GM19035 (cell line): ENCODE measurements around the gene ARHGAP45.
A peak's percentile ranks its signal among the peaks of the same experiment; 100 is the strongest.

ENCODE experiments used
- ATAC-seq: cut with Tn5 transposase; IDR thresholded peaks from one replicate; pipeline ENCODE4 v1.9.1; 2021; ENCODE audit not compliant: unreplicated experiment

ARHGAP45 gene

DNA sequence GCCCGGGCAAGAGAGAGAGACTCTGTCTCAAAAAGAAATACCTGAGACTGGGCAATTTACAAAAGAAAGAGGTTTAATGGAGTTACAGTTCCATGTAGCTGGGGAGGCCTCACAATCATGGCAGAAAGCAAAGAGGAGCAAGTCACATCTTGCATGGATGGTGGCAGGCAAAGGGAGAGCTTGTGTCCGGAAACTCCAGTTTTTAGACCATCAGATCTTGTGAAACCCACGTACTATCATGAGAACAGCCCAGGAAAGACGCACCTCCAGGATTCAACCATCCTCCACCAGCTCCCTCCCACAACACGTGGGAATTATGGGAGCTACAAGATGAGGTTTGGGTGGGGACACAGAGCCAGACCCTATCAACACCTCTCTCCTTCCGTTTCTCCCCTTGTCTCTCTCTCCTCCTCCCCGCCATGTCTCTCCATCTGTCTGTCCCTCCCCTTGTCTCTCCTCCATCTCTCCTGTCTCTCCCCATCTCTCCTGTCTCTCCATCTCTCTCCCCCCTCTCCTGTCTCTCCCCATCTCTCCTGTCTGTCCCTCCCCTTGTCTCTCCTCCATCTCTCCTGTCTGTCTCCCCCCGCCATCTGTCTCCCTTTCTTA lies 18.2 kb downstream of the ARHGAP45 start:
- no peak for ATAC-seq

GRCh38 chr19:1085676-1086442 lies 18.9 kb downstream of the ARHGAP45 start:
- ATAC-seq = no peak

DNA sequence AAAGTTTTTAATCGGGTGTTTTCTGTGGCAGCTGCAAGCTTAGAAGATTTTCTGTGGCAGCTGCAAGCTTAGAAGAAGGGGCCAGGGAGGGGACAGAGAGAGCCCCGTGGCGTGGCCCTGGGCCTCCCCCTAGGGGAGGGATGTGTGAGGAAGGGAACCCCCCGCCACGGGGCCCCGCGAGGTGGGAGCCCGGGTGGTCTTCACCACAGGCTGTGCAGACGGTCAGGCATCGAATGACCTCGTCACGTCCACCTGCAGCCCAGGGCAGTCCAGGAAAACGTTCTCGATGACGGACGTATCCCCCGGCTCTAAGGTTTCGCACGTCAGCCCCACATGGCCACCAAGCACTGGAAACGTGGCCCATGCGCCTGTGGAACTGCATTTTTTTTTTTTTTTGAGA lies 19.6 kb downstream of the ARHGAP45 start:
- ATAC-seq = no peak

- no peak for ATAC-seq
Observed at GRCh38 chr19:1087813-1088415, 20.9 kb downstream of the ARHGAP45 start.

DNA sequence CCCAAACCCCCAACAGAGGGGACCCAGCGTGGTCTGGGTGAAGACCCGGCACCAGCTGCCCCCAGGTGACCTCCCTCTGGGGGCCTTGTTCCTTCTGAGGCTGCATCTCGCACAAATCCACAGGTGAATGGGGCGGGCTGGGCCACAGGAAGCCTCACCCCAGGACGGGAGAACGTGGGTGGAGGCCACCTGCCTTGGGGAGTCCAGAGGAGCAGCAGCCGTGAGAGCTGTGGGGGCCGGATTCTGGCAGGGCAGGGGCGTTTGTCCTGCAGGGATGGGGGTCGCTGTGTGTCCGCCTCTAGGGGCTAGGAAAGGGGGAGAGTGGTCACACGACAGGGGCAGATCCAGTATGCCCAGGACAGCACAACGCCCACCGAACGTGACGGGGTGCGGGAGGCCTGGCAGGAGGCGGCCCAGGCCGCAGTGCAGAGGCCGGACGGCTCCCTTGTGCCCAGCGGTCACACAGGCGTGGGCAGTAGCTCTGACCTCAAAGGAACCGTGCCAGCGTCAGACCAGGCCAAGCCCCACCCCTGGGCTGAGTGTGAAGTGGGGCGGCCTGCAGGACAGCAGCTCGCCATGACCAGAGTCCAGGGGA lies 21.5 kb downstream of the ARHGAP45 start:
- ATAC-seq = no peak

DNA sequence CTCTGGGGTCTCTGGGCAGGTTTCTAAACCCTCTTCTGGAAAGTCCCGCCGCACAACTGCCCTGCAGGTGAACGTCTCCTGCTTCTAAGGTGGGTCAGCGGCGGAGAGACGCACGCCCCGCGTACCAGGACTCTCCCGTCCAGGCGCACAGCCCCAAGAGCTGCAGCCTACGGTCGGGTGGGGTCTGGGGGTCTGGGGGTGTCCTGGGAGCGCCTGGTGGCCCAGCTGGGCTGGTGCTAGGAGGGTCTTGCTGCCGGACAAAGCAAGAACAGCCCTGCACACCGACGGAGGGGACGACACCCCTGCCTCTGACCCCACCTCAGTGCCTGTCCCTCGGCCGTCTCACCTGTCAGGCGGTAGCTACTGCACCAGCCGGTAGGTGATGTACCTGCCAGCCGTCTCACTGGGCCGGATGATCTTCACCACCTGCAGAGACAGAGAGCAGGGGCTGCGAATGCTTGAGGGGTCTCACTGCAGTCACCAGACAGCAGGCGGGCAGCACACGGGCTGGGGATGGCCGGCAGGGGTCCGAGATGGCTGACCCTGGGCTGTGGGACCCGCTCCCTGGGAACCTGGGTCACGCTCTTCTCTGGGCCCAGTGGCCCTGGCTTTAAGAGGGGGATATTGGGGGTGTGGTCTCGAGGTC lies 22.3 kb downstream of the ARHGAP45 start:
- ATAC-seq = no peak

DNA sequence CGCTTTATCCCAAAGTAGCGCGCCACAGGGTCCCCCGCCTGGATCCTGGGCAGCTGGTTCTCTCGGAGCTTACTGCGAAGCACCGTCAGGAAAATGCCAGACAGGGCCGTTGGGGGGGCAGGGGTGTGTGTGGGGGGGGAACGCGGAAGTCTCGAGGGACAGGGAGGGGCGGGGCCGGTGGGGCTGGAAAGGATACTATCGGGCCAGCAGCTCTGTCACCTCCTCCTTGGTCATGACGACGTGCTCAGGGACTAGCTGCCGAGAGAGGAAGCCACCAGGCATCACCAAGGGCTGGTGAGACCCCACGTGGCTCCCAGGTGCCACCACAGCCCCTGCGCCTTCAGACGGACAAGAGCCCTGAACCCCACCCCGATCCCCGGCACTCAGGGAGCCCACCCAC lies 22.9 kb downstream of the ARHGAP45 start:
- no peak for ATAC-seq

DNA sequence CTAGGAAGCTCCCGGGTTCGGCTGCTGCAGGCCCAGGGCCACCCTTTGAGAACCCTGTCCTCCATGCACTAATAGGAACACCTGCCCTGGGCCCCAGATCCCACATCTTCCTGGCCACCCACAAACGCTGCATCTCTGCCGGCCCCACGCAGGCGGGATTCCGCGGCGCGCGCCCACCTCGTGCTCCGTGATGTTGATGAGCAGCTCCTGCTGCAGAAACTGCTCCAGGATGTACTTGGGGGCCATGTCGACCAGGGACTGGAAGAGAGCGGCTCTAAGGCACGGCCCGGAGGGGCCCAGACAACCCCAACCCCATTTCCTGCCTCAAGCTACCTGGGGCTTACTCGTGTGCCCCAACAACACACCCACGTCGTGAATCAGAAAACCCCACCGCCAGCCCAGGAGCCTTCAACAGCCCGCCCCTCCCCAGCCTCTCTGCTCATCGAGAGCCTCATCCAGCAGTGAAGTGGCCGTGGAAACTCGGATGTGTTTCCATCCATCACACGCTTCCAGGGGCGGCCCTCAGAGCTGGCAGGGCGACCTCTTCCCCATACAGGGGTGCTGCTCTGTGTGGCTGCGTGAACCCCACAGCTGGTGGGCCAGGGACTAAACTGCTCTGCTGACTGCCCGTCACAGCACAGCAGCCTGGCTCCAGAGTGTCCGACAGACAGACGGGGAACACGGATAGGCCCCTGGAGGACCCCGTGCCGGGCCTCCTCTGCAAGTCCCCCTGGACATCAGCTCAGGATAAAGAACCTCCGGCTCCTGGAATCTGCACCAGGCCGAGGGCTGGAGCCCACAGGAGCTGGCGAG lies 24.0 kb downstream of the ARHGAP45 start:
- ATAC-seq = no peak

GRCh38 chr19:1091544-1092175 lies 24.7 kb downstream of the ARHGAP45 start:
- ATAC-seq = no peak

- ATAC-seq = no peak
Observed at GRCh38 chr19:1093330-1093729, 26.4 kb downstream of the ARHGAP45 start.

- ATAC-seq = no peak
Observed at GRCh38 chr19:1093811-1094553, 27.0 kb downstream of the ARHGAP45 start.

DNA sequence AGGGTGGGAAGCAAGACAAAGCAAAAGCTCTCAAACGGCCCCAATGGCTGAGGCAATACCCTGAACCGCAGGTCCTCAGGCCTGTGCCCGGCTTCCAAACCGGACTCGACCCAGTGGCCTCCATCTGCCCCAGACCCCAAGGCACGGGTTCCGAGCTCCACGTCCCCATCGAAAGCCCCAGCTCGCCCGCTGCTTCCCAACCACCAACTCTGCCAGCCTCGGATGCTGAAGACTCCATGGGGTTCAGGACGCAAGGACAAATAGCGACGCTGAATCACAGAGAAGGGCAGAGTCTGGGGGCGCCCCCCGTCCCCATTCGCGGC lies 27.6 kb downstream of the ARHGAP45 start:
- ATAC-seq = no peak

GRCh38 chr19:1094978-1095701 lies 28.2 kb downstream of the ARHGAP45 start, which contains the start of gene POLR2E:
TSS of gene POLR2E (minus strand) at chr19:1095375. CDS start at chr19:1095315, 60 bp downstream.
- ATAC-seq = peak; percentile 87

- ATAC-seq = no peak
Observed at GRCh38 chr19:1097810-1098176, 30.8 kb downstream of the ARHGAP45 start.

DNA sequence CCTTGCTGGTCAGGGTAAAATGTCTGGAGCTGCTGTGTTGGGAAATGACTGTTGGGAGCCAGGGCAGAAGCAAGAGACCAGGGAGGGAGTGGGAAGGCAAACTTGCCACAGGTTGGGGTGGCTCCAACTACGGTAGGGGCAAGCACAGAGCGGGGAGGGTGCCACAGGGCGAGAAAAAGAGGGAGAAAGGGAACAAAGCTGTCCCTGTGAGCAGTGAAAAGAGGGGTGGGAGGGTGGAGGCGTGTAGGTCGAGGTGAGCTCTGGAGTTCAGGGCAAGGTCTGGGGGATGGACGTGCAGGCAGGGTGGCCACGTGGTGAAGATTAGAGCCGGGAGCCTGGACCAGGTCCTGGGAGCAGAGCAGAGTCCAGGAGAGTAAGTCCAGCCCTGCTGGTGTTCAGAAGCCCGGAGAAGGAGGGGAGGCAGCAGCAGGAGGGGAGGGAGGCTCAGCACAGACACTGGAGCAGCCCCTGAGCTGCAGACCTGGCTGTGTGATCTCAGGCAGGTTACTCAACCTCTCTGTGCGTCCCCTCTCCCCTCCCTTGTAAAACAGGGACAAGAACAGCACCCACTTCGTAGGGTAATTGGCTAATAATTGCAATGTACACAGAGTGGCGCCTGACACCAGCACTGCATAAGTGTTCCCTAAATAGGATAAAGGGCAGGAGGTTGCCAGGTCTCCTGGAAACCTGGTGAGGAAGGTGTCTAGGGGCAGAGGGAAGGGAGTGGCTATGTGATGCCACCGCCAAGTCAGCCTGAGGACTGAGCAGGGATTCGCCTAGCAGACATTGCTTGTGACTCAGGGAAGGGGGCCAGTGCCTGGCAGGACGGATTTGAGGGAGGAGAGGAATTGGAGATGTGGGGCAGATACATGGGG lies 31.4 kb downstream of the ARHGAP45 start:
- no peak for ATAC-seq

- no peak for ATAC-seq
Observed at GRCh38 chr19:1101337-1101698, 34.4 kb downstream of the ARHGAP45 start.

- ATAC-seq = no peak
Observed at GRCh38 chr19:1102407-1103131, 35.6 kb downstream of the ARHGAP45 start.
